ENCODE measurements around the gene SLC28A3. TPM values are rescaled to one million over a fixed set of nuclear protein-coding genes. Genes with fewer than 3 reads are reported as not detected.

The SLC28A3 gene
- total RNA-seq, 6 donors from 2014 or later: 0.11 to 3.6 (median 0.38) TPM

DNA sequence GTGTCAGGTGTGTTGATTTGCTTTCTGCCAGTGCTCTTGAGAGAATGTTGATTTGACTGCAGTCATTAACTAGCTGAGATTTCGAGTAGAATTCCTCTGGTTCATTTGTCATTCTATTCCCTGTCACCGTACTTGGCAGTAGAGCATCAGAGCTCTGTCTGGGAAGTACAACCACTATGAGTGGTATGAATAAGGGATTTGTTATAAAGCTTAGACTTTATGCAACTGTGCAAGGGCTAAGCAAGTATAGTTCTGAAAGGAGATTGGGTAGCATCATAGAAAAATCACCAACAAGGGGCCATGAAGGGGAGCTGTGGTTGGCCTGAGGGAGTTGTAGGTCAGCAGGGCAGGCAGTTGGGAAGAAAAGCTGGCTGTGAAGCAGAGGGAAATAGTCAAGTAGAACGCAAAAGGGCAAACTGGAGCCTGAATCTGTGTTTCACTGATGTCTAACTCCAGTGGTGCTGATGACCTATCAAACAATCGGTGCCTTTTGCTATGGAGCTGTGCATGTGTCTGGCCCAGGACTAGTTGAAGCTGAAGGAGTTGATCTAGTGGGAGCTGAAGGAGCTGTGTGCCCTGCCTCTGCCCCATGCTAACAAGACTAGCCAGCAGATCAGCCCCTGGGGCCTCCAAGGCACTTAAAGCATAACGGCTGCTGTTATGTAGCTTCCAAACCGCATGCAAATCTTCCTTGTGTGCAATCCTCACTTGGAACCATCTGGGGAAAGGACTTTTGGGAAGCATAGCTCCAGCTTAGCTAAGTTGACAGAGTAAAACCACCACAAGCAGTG is 110.0 kb downstream of the SLC28A3 start:
- WGBS, 2 donors: 66 to 76% methylated on average over 4 to 6 of the region's 6 CpGs
- H3K9me3 ChIP-seq: no peaks in the 10 kb centered on the region
- peaks cover 0 to 7% (median 0%) of the 10 kb centered on the region in 4 donors for H3K4me1 ChIP-seq
- H3K27me3 ChIP-seq: no peaks in the 10 kb centered on the region
- ATAC-seq (ENCODE audit: low FRiP score in 2 of 2): no peak
- H3K36me3 ChIP-seq: no peaks in the 10 kb centered on the region
- H3K27ac ChIP-seq: no peak overlapping the region
- DNase-seq: no peak
- H3K4me3 ChIP-seq: no peak overlapping the region
- TF ChIP-seq POLR2AphosphoS5 (IDR thresholded peaks at IDR 0.05) (no peak), EP300 (IDR thresholded peaks at IDR 0.05) (no peak), POLR2A (IDR thresholded peaks at IDR 0.05) (no peak)
- TF ChIP-seq, protein P1, sequence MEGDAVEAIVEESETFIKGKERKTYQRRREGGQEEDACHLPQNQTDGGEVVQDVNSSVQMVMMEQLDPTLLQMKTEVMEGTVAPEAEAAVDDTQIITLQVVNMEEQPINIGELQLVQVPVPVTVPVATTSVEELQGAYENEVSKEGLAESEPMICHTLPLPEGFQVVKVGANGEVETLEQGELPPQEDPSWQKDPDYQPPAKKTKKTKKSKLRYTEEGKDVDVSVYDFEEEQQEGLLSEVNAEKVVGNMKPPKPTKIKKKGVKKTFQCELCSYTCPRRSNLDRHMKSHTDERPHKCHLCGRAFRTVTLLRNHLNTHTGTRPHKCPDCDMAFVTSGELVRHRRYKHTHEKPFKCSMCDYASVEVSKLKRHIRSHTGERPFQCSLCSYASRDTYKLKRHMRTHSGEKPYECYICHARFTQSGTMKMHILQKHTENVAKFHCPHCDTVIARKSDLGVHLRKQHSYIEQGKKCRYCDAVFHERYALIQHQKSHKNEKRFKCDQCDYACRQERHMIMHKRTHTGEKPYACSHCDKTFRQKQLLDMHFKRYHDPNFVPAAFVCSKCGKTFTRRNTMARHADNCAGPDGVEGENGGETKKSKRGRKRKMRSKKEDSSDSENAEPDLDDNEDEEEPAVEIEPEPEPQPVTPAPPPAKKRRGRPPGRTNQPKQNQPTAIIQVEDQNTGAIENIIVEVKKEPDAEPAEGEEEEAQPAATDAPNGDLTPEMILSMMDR (IDR thresholded peaks at IDR 0.05): no peak

DNA sequence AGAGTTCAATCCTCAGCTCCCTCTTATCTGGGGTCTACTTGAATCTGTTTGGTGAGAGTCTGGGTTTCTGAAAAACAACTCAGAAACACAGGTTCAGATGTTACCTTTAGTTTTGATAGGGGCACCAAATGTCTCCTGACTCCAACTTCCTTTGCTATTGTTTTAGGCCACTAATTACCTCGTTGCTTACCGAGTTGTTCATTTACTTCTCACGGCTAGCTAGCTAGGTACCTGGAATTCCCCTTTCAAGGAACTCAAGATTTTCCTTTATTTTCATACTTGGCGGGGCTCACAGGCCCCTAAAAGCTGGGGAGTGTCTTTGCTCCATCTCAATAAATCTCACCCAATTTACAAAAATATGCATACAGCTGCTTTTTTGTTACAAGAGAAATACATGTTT is 111.4 kb downstream of the SLC28A3 start:
- Histone ChIP-seq H3K4me3 (no peak overlapping the region), H3K27ac (no peak overlapping the region), H3K36me3 (no peaks in the 10 kb centered on the region), H3K4me1 (peaks cover 0 to 7% (median 0%) of the 10 kb centered on the region in 4 donors), H3K9me3 (no peaks in the 10 kb centered on the region), H3K27me3 (no peaks in the 10 kb centered on the region)
- DNase-seq: no peak
- ATAC-seq (ENCODE audit: low FRiP score in 2 of 2): no peak
- WGBS, 2 donors: 58 to 69% methylated on average over 4 of the region's 4 CpGs
- TF ChIP-seq EP300 (IDR thresholded peaks at IDR 0.05) (no peak), POLR2AphosphoS5 (IDR thresholded peaks at IDR 0.05) (no peak), POLR2A (IDR thresholded peaks at IDR 0.05) (no peak)
- TF ChIP-seq, protein P1 (IDR thresholded peaks at IDR 0.05): no peak

DNA sequence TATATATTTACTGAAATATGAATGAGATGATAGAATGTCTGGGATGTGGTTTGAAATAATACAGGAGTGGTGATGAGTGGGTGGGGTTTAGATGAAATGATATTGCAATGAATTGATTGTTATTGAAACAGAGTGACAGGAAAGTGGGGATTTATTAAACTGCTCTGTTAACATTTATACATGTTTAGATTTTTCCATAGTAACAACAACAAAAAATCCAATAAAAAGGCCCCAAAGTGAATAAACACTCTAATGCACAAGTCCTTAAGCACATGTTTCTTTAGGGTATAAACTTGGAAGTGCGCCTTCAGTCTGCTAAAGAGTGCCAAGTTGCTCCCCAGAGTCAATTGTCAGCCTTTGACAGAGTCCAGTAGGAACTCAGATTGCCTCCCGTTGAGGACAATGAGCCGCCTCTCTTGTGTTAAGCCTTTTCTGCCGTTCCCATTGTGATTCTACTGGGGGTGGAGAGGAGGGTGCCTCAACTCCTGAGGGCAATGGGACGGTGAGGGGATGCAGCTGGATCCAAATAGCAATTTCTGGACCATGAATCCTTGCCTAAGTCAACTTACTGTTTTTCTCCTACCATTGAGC is 112.3 kb downstream of the SLC28A3 start:
- WGBS, 2 donors: 65 to 69% methylated on average over 5 of the region's 5 CpGs
- ATAC-seq (ENCODE audit: low FRiP score in 2 of 2): no peak
- no peaks in the 10 kb centered on the region for H3K9me3 ChIP-seq
- H3K36me3 ChIP-seq: no peaks in the 10 kb centered on the region
- H3K4me3 ChIP-seq: no peak overlapping the region
- TF ChIP-seq POLR2A (IDR thresholded peaks at IDR 0.05): no peak
- no peak for TF ChIP-seq EP300 (IDR thresholded peaks at IDR 0.05)
- TF ChIP-seq, protein P1 (IDR thresholded peaks at IDR 0.05): no peak
- TF ChIP-seq POLR2AphosphoS5 (IDR thresholded peaks at IDR 0.05): no peak
- no peaks in the 10 kb centered on the region for H3K27me3 ChIP-seq
- H3K27ac ChIP-seq: no peak overlapping the region
- no peak for DNase-seq
- peaks cover 0 to 7% (median 0%) of the 10 kb centered on the region in 4 donors for H3K4me1 ChIP-seq

DNA sequence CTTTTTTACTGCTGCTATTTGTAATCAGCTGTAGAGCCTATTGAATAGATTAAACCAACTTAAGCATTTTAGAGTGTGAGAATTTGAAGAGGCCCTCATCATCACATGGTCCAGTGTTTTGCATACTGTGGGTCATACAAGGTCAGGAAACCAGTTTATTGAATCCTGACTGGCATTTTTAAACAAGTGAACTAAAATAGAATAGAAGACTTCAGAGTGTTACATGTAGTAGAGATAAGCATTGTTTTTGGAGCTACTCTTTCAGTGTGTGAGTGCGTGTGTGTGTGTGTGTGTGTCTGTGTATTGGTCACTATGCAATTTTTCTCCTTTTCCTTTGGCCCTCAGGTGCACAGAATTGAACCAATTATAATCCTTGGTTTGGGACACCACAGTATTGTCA is 114.4 kb downstream of the SLC28A3 start:
- DNase-seq: no peak

More for the DNA sequence above, 114.4 kb downstream of the SLC28A3 start:
- ATAC-seq (ENCODE audit: low FRiP score in 2 of 2): no peak
- TF ChIP-seq, protein P1 (IDR thresholded peaks at IDR 0.05): no peak
- TF ChIP-seq EP300 (IDR thresholded peaks at IDR 0.05) (no peak), POLR2A (IDR thresholded peaks at IDR 0.05) (no peak), POLR2AphosphoS5 (IDR thresholded peaks at IDR 0.05) (no peak)
- peaks cover 0 to 7% (median 0%) of the 10 kb centered on the region in 4 donors for H3K4me1 ChIP-seq
- H3K27me3 ChIP-seq: no peaks in the 10 kb centered on the region
- H3K9me3 ChIP-seq: peaks cover 0 to 4% (median 0%) of the 10 kb centered on the region in 4 donors
- H3K27ac ChIP-seq: no peak overlapping the region
- H3K36me3 ChIP-seq: no peaks in the 10 kb centered on the region
- WGBS, 2 donors: 49 to 53% methylated on average over 1 of the region's 1 CpG
- H3K4me3 ChIP-seq: no peak overlapping the region

Data from upper lobe of left lung (tissue), 6 donors.